Vagina (tissue), 2 donors: ENCODE measurements around the gene GRM7. TPM values are rescaled to one million over a fixed set of nuclear protein-coding genes. Genes with fewer than 3 reads are reported as not detected.

Experiments
- DNase-seq, 2 donors: peaks; one replicate each; pipeline ENCODE4 v3.0.0-alpha.2; 2017; ENCODE audit errors: extremely low spot score in 2 of 2
- H3K27ac ChIP-seq: fragments of 200-600 bp; sonication (generic); one replicate; pipeline ENCODE4 v1.5.1; 2019
- H3K27me3 ChIP-seq: fragments of 200-600 bp; sonication (generic); one replicate; pipeline ENCODE4 v1.5.1; 2019
- H3K36me3 ChIP-seq, 2 donors: fragments of 200-600 bp; sonication (generic); one replicate each; pipeline ENCODE4 v1.5.1; 2017 to 2019
- H3K4me1 ChIP-seq: fragments of 200-600 bp; sonication (generic); one replicate; pipeline ENCODE4 v1.5.1; 2019
- H3K4me3 ChIP-seq, 2 donors: fragments of 200-600 bp; sonication (generic); 1 replicate in 1 of 2; 2 replicates in 1 of 2; pipeline ENCODE4 v1.5.1; 2016 to 2019
- H3K9me3 ChIP-seq: fragments of 200-600 bp; sonication (generic); one replicate; pipeline ENCODE4 v1.5.1; 2019
- POLR2A ChIP-seq, 2 donors: fragments of 450-650 bp; IDR thresholded peaks; one replicate each; pipeline ENCODE4 v1.6.1; 2017; ENCODE audit warnings: antibody characterized with exemption in 2 of 2, mild to moderate bottlenecking in 2 of 2, moderate library complexity in 2 of 2
- POLR2AphosphoS5 ChIP-seq, 2 donors: sonication (generic); formaldehyde crosslinking; IDR thresholded peaks; one replicate each; pipeline ENCODE4 v1.9.0; 2017; ENCODE audit warnings: antibody characterized with exemption in 2 of 2, mild to moderate bottlenecking in 2 of 2, low read depth in 1 of 2; ENCODE audit not compliant: insufficient read depth in 1 of 2
- intact Hi-C: fragments of 100-400 bp; cut with DNase I; formaldehyde crosslinking; loops from one replicate; pipeline ENCODE4 v1.15.1; 2023
- total RNA-seq: library from RNA; depleted of rRNA; stranded (reverse); fragments of >200 nt; gene quantifications from one replicate; pipeline ENCODE4 v1.2.3, GENCODE V29; 2016
- TF ChIP-seq, protein P1 (sequence below), 3 experiments: fragments of 450-650 bp in 2 of 3; fragments of 200-600 bp in 1 of 3; sonication (generic) in 1 of 3; IDR thresholded peaks; one replicate each; pipeline ENCODE4 v1.5.1; 2017 to 2019; ENCODE audit warnings: antibody characterized with exemption in 3 of 3, mild to moderate bottlenecking in 2 of 3, moderate library complexity in 2 of 3

Gene GRM7
- total RNA-seq, 1 donor from 2014 or later: 2.0 TPM

DNA sequence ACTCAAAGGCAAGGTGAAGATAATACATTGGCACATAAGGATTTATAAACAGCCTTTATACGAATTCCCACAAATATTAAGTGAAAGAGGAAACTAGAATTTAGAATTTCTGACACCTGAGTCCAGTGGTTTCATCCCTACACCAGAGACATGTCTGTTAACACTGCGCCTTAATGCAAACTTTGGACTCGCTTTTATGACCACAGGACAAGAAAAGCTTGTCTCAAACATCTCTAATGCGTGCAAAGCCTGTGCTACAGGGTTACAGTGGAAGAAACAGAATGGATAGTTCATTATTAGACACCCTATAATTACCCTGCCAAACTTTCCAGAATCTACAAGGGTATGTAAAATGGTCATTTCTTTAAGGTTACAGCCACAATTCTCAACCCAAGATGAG is 802.9 kb downstream of the GRM7 start:
- Histone ChIP-seq H3K9me3 (no peaks in the 10 kb centered on the region), H3K4me1 (no peaks in the 10 kb centered on the region), H3K4me3 (no peak overlapping the region), H3K27ac (no peak overlapping the region), H3K27me3 (no peaks in the 10 kb centered on the region), H3K36me3 (no peaks in the 10 kb centered on the region)
- TF ChIP-seq, protein P1, sequence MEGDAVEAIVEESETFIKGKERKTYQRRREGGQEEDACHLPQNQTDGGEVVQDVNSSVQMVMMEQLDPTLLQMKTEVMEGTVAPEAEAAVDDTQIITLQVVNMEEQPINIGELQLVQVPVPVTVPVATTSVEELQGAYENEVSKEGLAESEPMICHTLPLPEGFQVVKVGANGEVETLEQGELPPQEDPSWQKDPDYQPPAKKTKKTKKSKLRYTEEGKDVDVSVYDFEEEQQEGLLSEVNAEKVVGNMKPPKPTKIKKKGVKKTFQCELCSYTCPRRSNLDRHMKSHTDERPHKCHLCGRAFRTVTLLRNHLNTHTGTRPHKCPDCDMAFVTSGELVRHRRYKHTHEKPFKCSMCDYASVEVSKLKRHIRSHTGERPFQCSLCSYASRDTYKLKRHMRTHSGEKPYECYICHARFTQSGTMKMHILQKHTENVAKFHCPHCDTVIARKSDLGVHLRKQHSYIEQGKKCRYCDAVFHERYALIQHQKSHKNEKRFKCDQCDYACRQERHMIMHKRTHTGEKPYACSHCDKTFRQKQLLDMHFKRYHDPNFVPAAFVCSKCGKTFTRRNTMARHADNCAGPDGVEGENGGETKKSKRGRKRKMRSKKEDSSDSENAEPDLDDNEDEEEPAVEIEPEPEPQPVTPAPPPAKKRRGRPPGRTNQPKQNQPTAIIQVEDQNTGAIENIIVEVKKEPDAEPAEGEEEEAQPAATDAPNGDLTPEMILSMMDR (IDR thresholded peaks at IDR 0.05): no peak
- TF ChIP-seq POLR2A (IDR thresholded peaks at IDR 0.05) (no peak), POLR2AphosphoS5 (IDR thresholded peaks at IDR 0.05; ENCODE audit: insufficient read depth in 1 of 2, low read depth in 1 of 2) (no peak)
- no peak for DNase-seq
- intact Hi-C loops: no loop called here

DNA sequence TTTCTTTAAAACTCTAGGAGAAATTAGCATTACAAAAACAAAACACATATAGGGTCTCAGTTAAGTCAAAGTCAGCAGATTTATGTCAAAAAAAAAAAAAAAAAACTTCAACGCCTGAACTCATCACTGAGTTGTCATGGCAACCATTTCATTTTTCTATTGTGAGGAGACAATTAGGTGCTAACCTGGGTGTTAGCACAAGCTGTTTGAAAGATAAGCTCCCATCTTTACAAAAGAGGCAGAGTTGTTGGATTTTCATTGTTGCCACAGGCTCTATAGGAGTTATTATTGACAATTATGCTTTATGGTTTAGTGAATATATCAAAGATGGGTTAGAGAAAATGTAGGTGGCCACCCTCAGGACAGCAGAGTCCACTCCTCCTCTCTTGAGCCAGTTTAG is 806.9 kb downstream of the GRM7 start:
- TF ChIP-seq, protein P1 (IDR thresholded peaks at IDR 0.05): no peak
- TF ChIP-seq POLR2AphosphoS5 (IDR thresholded peaks at IDR 0.05; ENCODE audit: insufficient read depth in 1 of 2, low read depth in 1 of 2) (no peak), POLR2A (IDR thresholded peaks at IDR 0.05) (no peak)
- intact Hi-C loops: no loop called here
- H3K36me3 ChIP-seq: no peaks in the 10 kb centered on the region
- H3K4me1 ChIP-seq: no peaks in the 10 kb centered on the region
- no peak for DNase-seq
- no peaks in the 10 kb centered on the region for H3K9me3 ChIP-seq
- H3K4me3 ChIP-seq: no peak overlapping the region
- H3K27me3 ChIP-seq: no peaks in the 10 kb centered on the region
- no peak overlapping the region for H3K27ac ChIP-seq

DNA sequence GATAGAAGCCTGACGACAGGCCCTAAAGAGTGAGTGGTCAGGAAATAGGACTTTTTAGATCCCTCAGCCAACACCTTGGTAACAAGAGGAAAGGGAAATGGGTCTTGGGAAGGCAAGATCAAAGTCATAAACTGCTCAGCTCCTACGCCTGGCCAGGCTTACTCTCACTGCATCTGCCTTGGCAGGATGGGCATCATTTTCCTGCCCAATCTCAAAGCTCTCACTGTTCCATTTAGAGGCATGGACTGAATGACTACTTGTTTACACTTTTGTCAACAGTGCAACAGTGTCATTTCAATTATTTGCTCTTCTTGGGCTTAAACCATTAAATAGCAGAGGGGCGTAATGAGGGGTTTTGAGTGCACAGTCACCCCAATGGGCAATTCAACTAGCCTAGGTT is 808.7 kb downstream of the GRM7 start:
- H3K4me1 ChIP-seq: no peaks in the 10 kb centered on the region
- H3K27me3 ChIP-seq: no peaks in the 10 kb centered on the region
- no peak for DNase-seq
- H3K4me3 ChIP-seq: no peak overlapping the region
- H3K27ac ChIP-seq: no peak overlapping the region
- intact Hi-C loops: no loop called here
- H3K36me3 ChIP-seq: no peaks in the 10 kb centered on the region
- TF ChIP-seq, protein P1 (IDR thresholded peaks at IDR 0.05): no peak
- TF ChIP-seq POLR2A (IDR thresholded peaks at IDR 0.05): no peak
- TF ChIP-seq POLR2AphosphoS5 (IDR thresholded peaks at IDR 0.05; ENCODE audit: insufficient read depth in 1 of 2, low read depth in 1 of 2): no peak
- H3K9me3 ChIP-seq: no peaks in the 10 kb centered on the region

DNA sequence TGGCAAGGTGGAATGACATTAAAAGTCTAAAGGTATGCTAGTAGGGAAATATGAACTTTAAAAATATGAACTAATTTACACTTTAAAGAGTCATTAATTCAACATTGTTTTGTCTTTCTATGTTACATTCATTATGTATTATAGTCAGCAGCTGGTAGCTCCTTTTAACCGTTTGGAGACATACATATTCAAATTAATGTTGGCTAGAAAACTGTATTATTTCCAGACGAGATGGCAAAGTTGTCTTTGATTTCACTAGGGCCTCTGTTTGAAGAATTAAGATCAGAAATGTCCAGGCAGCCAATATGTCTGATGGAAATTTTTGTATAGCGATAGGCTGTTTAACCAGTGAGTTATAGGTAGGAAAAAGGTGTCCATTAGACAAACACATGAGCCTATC is 817.6 kb downstream of the GRM7 start:
- Histone ChIP-seq H3K27ac (no peak overlapping the region), H3K4me1 (no peaks in the 10 kb centered on the region), H3K27me3 (no peaks in the 10 kb centered on the region), H3K36me3 (no peaks in the 10 kb centered on the region), H3K4me3 (no peak overlapping the region), H3K9me3 (no peaks in the 10 kb centered on the region)
- DNase-seq: no peak
- intact Hi-C loops: no loop called here
- TF ChIP-seq POLR2AphosphoS5 (IDR thresholded peaks at IDR 0.05; ENCODE audit: insufficient read depth in 1 of 2, low read depth in 1 of 2) (no peak), POLR2A (IDR thresholded peaks at IDR 0.05) (no peak)
- TF ChIP-seq, protein P1 (IDR thresholded peaks at IDR 0.05): no peak

DNA sequence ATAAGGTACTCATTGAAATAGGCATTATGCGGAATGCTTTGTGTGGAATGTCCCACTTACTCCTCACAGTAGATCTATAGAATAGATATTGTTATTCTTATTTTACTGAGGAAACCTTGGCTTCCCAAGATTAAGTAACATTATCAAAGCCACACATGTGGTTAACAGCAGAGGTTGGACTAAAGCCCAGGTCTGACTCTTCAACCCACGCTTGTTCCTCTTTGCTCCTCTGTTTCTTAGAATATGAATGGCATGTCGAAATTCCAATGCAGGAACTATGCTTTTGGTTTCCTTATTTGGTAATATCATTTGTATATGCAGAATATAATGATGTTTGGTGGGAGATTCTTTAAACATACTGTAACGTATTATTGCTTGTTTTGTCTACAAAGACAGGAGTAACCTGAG is 821.9 kb downstream of the GRM7 start:
- intact Hi-C loops: no loop called here

More for the DNA sequence above, 821.9 kb downstream of the GRM7 start:
- Histone ChIP-seq H3K9me3 (no peaks in the 10 kb centered on the region), H3K27ac (no peak overlapping the region), H3K4me1 (no peaks in the 10 kb centered on the region), H3K4me3 (no peak overlapping the region), H3K27me3 (no peaks in the 10 kb centered on the region), H3K36me3 (no peaks in the 10 kb centered on the region)
- TF ChIP-seq POLR2AphosphoS5 (IDR thresholded peaks at IDR 0.05; ENCODE audit: insufficient read depth in 1 of 2, low read depth in 1 of 2) (no peak), POLR2A (IDR thresholded peaks at IDR 0.05) (no peak)
- TF ChIP-seq, protein P1 (IDR thresholded peaks at IDR 0.05): no peak
- DNase-seq: no peak
